Endothelial cell of umbilical vein (primary cell): ENCODE results near the gene OR1E1.

Source experiments
- EZH2 ChIP-seq: IDR thresholded peaks from 2 replicates; pipeline ENCODE4 v1.6.1; 2012; ENCODE audit warnings: borderline replicate concordance, low read depth, mild to moderate bottlenecking, moderate library complexity, low read length, inconsistent platforms; ENCODE audit not compliant: severe bottlenecking
- POLR2A ChIP-seq: IDR thresholded peaks from 2 replicates; pipeline ENCODE4 v1.6.1; 2012; ENCODE audit warnings: low read depth, mild to moderate bottlenecking, control low read depth, low read length
- POLR2AphosphoS5 ChIP-seq: IDR thresholded peaks from 2 replicates; pipeline ENCODE4 v1.6.1; 2012; ENCODE audit warnings: low read depth, mild to moderate bottlenecking, control low read depth, low read length, moderate library complexity; ENCODE audit not compliant: insufficient read depth
- TF ChIP-seq, protein P1 (sequence below), 2 donors: IDR thresholded peaks; 1 replicate in 1 of 2; 2 replicates in 1 of 2; pipeline ENCODE4 v1.5.1; 2011; ENCODE audit warnings: low read length in 2 of 2, mild to moderate bottlenecking in 2 of 2, moderate library complexity in 2 of 2, control low read depth in 1 of 2, inconsistent platforms in 1 of 2, low read depth in 1 of 2; ENCODE audit not compliant: insufficient read depth in 1 of 2; ENCODE audit errors: extremely low read depth in 1 of 2
- TF ChIP-seq, protein P2 (sequence below): IDR thresholded peaks from 2 replicates; pipeline ENCODE4 v1.6.1; 2011; ENCODE audit not compliant: insufficient read depth, insufficient read length

DNA sequence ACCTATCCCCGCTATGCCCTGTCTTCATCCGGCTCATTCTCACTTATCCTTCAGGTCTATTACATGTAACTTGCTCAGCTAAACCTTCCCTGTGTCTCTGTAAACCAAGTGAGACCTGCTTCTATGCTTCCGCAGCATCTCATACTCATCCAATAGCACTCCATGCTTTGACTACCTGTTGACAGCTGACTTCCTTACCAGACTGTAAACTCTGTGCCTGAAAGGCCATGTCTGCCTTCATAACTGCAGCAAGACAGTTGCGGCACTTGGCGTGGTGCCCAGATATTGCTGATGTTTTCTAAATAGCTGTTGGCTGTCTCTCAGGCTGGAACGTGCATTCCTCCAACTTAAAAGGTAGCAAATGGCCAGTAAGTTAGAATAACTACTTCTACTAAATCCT is 1.8 kb upstream of the OR1E1 start:
- TF ChIP-seq POLR2AphosphoS5 = no peak
- TF ChIP-seq, protein P1, sequence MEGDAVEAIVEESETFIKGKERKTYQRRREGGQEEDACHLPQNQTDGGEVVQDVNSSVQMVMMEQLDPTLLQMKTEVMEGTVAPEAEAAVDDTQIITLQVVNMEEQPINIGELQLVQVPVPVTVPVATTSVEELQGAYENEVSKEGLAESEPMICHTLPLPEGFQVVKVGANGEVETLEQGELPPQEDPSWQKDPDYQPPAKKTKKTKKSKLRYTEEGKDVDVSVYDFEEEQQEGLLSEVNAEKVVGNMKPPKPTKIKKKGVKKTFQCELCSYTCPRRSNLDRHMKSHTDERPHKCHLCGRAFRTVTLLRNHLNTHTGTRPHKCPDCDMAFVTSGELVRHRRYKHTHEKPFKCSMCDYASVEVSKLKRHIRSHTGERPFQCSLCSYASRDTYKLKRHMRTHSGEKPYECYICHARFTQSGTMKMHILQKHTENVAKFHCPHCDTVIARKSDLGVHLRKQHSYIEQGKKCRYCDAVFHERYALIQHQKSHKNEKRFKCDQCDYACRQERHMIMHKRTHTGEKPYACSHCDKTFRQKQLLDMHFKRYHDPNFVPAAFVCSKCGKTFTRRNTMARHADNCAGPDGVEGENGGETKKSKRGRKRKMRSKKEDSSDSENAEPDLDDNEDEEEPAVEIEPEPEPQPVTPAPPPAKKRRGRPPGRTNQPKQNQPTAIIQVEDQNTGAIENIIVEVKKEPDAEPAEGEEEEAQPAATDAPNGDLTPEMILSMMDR (IDR thresholded peaks at IDR 0.05; ENCODE audit: extremely low read depth in 1 of 2, insufficient read depth in 1 of 2, low read depth in 1 of 2, low read length in 2 of 2) = no peak
- no peak for TF ChIP-seq EZH2
- no peak for TF ChIP-seq POLR2A
- TF ChIP-seq, protein P2, sequence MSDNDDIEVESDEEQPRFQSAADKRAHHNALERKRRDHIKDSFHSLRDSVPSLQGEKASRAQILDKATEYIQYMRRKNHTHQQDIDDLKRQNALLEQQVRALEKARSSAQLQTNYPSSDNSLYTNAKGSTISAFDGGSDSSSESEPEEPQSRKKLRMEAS = no peak
